Astrocyte of the hippocampus (primary cell): ENCODE results near the gene GALNT6.
A peak's percentile ranks its signal among the peaks of the same experiment; 100 is the strongest.

Source experiments
- DNase-seq: peaks from one replicate; pipeline ENCODE4 v3.0.0; 2011; ENCODE audit warnings: low read depth, low spot score

GALNT6 gene

DNA sequence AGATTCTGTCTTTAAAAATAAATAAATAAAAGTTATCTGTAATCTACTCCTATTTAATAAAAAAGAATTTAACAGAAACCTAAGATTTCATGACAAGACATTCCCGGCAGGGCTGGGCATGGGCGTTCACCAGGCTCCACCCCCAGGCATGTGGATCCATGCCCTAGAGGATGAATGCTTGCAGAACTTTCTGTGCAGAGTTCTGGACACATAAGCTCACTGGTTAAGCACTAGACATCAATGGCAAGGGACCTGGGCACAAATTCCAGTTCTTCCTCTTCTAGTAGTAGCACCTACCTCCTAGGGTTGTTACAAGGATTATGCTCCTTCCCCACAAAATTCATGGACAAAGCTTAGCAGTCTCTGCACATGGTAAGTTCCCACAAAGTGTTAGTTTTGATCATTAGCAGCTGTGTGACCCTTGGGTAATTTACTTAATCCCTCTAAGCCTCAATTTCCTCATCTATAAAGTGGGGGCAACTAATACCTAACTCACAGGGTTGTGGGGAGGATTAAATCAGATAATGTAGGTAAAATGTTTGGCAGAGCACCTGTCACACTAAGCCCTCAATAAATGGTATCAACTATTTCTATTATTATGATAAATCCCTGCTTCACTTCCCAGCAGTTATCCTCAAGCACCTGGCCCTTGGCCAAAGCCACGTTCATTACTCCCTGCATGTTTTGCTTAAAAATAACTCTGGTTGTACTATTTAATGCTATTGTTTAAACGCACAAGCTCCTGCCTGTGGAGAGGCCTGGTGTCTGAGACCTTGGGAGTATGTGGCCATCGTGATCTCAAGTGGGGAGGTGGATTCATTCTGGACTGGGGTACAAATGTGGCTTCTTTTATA is 9.8 kb downstream of the GALNT6 start:
- peak; percentile 72 for DNase-seq

DNA sequence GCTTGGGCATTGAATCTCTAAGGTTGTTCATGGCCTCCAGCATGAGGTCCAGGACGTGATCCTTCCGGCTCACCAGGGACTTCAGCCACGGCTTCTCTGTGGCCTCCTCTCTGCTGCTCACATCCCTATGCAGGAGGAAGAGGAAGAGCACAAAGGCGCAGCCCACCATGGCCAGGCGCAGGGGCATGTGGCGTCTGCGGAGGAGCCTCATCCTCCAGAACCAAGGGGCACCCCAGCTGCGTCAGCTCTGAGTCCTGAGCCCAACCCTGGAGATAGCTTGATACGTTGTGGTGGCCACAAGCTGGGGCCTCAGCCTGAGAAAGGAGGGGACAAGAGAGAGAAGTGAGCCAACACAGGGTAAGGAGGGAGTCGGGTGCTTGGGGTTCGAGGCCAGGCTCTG is 11.6 kb downstream of the GALNT6 start:
- DNase-seq = no peak

DNA sequence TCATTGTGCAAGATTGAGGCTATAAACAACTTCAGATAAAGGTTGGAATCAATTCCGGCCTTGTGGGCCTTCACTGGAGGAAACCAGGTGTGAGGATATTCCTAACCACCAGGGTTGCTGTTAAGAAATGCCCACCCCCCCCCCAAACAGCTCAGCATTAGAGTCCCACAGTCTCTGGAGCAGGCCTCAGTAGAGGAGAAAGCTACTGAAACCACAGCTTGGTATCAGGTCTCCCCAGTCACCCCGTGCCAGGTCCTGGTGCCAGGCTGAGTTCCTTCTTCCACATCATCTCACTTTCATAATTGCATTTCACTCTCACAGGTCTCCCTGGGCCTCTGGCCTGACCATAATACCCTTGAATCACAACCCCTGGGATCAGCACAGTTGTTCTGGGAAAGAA is 12.5 kb downstream of the GALNT6 start:
- peak; percentile 48 for DNase-seq

DNA sequence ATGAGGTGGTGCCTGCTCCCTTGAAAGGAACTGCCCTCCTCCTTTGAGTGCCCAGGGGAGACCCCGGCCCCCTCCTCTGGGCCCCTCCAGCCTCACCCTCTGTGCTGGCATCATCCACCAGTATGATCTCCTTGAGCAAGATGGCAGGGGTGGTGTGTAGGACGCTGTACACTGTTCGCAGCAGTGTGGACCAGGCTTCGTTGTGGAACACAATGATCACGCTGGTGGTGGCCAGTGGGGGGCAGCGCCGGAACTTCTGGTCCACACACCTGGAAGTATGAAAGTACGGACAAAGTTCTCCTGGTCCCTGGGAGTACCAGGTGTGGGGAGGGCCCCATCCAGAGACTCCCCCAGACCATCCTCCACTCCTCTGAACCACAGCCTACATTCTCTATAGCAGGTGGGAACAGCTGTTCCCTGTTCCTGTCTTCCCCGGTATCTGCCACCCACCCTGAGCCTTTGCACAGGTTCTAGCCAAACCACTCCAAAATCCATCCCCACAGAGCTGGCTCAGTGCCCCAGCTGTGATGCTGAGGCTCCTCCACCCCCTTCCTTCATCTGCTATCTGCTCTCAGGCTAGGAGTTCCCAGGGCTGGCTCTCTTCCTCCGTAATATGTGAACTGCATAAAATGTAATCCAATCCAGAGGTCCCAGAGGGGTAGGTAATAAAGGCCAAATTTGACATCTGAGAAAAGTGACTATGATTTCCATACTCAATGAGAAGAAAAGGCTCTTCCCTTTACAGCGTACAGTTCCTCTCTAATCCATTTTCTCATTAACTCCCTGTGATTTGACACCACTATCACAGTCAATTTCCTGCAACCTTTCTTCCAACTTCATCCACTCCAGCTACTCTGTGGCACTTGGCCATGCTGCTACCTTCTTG is 13.9 kb downstream of the GALNT6 start:
- no peak for DNase-seq

DNA sequence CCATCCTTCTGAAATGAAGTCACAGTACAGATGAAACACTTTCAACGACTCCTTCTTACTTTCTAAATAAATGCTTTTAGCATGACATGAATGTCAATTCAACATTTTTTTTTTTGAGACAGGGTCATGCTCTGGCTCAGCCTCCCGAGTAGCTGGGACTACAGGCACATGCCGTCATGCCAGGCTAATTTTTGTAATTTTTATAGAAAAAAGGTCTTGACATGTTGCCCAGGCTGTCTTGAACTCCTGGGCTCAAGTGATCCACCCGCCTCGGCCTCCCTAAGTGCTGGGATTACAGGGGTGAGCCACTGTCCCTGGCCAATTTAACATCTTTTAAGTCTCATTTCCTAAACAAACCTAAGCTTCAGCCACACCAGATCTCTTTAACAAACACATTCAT is 16.4 kb downstream of the GALNT6 start:
- no peak for DNase-seq

DNA sequence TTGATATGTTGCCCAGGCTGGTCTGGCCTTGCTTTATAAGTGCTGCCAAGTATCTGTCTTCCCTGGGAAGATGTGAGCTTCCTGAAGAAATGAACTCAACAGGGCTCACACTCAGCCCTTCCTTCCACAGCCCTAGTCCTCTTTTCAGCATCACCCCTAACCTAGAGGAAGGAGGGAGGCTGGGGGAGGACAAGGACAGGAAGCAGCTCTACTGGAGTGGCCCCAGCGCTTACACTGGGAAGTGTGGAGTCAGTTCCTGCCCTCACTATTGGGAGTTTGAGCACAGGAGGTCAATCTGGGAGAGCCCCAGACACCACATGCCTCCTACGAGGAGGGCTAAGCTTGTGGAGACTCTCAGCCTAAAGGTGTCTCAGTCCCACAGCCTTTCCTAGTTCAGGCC is 16.8 kb downstream of the GALNT6 start:
- DNase-seq = no peak

DNA sequence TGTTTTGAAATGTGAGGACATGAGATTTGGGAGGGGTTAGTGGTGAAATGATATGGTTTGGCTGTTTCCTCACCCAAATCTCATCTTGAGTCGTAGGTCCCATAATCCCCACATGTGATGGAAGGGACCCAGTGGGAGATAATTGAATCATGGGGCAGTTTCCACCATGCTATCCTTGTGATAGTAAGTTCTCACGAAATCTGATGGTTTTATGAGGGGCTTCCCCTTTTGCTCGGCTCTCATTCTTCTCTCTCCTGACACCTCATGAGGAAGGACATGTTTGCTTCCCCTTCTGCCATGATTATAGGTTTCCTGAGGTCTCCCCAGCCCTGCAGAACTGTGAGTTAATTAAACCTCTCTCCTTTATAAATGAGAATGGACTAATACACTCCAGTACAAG is 18.0 kb downstream of the GALNT6 start:
- no peak for DNase-seq

DNA sequence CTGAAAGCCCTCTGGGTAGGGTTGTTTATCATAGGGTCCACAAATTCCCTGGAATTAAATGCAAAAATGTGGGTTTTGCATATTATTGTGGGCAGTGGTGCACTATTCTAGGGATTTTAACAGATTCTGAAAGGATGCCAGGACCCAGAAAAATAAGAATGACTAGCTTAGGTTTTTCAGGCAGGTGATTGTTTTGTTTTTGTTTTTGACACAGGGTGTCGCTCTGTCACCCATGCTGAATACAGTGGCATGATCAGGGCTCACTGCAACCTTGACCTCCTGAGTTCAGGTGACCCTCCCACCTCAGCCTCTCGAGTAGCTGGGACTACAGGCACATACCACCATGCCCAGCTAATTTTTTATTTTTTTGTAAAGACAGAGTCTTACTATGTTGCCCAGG is 19.2 kb downstream of the GALNT6 start:
- DNase-seq = no peak

DNA sequence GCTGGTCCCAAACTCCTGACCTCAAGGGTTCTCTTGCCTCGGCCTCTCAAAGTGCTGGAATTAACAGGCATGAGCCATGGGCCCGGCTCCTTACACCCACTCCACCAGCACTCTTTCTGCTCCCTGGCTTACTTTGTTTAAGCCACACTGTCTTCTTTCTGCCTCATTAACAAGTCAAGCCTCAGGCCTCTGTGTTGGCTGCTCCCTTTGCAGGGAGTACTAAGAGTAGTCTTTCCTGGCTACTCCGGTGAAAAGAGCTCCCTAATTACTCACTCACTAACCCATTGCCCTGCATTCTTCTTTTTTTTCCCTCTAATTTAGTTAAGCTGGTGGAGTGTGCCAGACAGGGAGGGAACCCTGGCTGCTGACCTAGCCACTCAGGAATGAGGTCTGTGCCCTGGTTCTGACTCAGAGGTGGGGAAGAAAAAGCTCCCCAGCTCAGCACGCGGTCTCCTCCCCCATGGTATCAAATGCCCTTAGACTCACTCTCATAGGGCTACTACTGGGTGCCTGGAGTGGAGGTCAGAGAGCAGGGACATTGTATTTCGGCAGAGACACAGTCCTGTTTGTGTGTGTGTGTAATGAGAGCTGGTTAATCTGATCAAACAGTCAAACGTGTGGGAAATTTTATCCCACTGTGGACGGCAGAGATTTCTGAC is 19.8 kb downstream of the GALNT6 start:
- DNase-seq = peak; percentile 98

DNA sequence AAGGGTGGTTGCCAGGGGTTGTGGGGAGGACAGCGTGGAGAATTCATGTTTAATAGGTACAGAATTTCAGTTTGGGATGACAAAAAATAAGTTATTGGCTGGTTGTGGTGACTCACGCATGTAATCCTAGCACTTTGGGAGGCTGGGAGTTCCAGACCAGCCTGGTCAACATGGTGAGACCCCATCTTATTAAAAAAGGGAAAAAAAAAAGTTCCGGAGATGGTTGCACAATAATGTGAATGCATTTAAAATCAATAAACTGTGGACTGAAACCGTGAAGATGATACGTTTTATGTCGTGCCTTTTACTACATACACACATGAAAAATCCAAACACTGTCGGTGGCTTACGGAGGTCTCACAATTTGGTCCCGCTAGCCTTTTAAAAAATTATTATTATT is 20.5 kb downstream of the GALNT6 start:
- no peak for DNase-seq

DNA sequence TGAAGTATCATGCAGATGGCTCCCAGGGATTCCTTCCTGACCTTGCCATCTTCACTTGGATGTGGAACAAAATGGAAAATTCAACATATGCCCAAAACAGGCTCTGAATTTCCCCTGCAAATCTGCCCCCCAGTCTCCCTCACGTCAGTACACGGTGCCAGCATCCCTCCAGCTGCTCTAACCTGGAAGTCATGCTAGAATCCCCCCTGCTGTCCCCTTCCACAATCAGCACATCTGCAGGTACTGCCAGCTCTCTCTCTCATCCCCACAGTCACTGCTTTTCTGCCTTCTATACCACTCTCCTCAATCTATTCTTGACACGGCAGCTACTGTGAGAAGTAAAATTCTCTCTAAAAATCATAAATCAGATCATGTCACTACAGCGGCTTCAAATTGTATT is 21.6 kb downstream of the GALNT6 start:
- no peak for DNase-seq

DNA sequence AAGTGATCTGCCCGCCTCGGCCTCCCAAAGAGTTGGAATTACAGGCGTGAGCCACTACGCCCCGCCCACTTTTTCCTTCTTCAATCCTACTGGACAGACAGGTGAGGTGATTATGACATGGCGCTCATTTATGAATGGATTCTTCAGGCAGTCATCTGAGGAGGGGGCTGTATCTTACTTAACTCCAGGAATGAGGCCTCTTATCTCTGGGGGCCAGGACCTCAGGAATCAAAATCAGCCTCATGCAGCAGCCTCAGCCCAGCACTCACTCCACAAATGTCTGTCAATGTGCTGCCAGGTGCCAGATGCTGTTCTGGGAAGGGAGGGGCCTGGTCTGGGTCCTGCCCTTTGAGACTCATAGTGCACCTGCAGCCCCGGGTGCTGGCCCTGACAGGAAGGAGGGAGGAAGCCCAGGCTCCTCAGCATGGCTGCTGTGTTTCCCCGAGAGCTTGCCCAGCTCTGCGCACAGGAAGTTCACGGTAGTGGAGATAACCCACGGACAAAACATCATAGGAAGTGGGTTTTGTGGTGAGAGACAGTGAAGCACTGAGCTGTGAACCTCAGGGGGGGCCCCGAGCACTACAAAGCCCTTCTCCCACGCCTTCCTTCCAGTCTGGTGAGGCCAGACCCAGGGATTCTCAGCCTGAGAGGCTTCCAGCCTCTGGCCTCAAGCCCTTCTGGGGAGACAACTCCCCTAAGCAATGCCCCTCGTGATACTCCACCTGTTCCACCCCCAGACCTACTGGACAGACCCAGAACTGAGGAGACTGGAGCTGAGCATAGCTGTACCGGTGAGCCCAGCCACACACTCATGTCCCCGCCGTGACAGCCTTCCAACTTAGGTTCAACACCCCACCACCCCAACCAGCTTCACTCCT is 22.3 kb downstream of the GALNT6 start:
- peak; percentile 43 for DNase-seq

DNA sequence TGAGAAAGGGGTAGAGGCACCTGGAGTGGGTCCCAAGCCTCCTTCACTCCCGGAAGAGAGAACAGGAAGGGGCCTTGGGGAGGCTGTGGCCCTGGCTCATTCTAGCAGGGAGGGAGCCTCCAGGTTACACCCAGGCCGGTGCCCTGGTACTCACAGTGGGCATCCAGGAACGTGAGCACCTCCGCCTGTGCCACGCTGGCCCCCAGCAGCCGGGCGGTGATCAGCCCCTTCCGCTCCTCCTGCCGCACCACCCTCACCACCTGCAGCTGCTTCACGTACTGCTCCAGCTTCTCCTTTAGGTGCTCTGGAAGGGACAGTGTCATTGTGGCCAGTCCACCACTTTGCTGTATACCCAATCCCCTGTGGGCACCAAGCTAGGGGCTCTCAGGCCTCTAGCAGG is 25.9 kb downstream of the GALNT6 start:
- DNase-seq = no peak

DNA sequence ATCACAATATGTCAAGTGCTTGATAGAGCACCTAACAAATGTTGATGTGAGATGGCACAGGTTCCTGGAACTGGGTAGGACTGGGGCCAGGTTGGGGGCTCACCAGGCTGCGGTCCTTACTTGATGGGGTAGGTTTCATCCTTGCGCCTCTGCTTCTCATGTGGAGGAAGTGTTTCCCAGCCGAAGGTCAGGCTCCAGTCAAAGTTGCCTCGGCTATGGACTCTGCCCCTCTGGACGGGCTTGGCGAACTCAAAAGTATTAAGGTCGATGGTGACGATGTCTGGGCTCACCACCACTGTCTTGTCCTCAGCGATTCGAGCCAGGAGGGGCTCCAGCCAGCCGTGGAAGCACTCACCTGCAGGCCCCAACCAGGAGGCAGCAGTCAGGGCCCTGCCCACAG is 27.2 kb downstream of the GALNT6 start:
- DNase-seq = no peak

DNA sequence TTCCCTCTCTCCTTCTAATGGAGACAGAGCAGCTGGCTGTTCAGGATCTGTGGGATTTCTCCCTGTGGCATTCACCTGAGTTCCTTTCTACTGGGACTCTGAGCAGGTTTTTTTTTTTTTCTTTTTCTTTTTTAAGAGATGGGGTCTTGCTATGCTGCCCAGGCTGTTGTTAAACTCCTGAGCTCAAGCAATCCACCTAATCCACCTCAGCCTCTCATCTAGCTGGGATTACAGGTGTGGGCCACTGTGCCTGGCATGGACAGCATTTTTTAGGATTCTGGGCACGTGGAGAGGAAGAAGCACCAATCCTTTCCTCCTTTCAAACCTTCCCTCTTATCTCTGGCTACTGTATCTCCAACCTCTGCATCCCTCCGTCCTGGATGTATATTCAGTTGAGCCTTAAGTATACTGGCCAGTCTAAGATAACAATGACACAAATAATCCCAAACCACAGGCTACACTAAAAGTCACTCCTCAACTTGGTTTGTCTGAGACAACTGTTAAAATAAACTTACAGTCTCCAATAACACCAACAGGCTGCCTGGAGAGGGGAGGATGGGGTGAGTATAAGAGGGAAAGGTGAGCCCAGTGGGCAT is 28.4 kb downstream of the GALNT6 start:
- no peak for DNase-seq

DNA sequence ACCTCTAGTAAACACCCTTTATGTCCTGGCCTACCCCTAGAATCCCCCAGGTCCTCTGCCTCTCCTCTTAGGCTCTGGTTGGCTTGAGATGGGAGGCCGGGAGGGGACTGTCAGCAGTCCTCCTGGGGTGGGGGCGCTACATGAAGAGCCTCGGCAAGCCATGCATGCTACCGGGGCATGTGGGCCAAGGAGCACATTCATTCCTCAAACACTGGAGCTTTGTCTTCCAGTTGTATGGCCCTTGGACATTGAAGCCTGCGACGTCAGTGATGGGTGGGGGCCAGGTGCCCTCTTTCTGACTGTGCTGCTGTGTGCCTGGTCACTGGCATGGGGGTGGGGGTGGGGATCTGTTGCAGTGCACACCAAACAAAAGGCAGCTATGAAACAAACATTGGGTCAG is 28.9 kb downstream of the GALNT6 start:
- DNase-seq = no peak

DNA sequence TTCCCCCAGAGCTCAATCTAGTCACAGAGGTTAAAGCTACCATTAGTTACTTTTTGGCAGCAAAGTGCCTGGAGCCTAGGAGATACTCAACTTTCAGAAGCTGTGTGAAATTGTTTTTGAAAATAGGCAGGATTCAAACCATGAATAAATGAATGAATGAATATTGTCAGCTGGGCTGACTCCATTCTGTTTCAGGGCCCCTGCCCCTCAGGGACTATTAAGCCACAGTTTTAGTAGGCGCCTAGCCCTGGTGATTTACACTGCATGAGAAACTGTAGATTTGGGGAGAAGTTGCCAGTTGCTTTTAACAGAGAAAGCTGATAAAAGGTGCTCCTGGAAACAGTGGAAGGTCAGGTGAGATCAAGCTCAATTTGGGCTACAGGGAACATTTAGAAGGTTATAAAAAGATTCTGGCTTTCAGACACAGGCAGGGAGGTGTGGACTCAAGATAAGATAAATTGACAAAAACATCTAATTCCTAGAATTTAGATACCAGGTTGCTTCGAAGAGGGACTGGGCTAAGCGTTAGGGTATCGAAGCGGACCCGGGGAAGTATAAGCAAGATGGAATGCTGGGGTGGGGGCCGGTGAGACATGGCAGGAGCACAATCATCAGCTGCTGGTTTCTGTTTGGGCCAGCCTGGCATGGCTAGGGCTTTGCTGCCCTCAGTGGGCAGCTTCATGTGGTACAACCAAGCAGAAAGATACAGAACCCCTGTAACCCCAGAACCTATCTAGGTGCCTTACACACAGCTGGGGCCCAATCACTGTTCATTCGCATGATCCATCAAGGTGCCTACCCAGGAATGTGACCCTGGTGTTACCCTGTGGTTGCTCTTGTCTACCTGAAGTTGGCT is 29.8 kb downstream of the GALNT6 start:
- no peak for DNase-seq

DNA sequence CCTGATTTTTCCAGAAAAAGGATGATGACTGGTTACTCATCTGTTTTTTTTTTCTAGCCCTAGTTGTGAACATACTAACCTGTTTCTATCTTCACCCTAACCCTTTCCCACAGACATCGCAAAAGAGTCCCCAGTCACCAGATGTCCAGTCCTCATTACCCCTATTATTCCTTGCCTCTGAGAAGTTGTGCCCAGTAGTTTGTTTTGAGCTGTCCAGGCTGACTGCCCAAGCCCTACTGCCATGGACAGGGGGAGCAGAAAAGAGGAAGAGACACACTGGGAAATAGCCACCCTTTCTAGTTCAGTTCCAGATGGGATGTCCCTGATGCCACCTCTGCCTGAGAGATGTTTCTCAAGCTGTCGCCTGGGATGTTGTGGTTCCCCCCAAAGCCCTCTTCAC is 30.9 kb downstream of the GALNT6 start:
- no peak for DNase-seq

DNA sequence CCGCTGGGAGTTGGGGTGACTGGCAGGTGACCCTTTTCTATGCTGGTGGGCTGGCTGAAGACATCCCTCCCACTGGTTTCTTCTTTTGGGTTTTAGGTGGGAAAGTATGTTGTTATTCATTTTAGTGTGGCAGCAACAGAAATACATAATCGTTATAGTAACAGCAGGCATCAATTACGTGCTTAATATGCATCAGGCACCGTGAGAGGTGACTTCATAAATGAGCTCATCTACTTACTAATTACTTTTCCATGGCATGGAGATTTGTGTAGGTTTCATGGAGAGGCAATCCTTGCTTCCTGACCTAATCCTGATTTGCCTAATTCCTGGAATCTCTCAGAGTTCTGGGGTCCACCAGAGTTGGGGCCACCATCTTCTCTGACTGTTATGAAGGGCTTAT is 31.4 kb downstream of the GALNT6 start:
- no peak for DNase-seq

DNA sequence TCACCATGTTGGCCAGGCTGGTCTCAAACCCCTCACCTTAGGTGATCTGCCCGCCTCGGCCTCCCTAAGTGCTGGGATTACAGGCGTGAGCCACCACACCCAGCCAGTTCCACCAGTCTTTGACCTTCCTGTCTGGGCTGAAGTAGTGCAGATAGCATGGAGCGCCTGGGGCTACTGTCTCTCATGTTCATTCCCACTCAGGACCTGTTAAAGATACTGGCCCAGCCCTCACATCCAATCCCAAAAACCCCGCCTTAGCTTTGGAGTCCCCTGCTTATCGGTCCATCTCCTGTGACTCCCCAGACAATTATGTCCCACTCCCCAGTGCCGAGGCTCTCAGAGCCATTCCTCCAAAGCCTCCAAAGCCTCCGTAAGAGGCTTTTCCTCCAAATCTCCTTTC is 32.7 kb downstream of the GALNT6 start:
- no peak for DNase-seq
